DOHH2 (cell line): ENCODE results near the gene SH3D19.

Experiments
- EZH2phosphoT487 ChIP-seq: fragments of 200-600 bp; sonication (generic); IDR thresholded peaks from 2 replicates; pipeline ENCODE4 v1.6.1; 2017; ENCODE audit warnings: borderline replicate concordance, mild to moderate bottlenecking, antibody characterized with exemption, low read length, moderate library complexity, mixed read lengths
- TF ChIP-seq, protein P1 (sequence below): fragments of 200-600 bp; sonication (generic); IDR thresholded peaks from one replicate; pipeline ENCODE4 v1.5.1; 2014; ENCODE audit warnings: antibody characterized with exemption, mild to moderate bottlenecking, low read depth, low read length; ENCODE audit not compliant: poor library complexity, severe bottlenecking

DNA sequence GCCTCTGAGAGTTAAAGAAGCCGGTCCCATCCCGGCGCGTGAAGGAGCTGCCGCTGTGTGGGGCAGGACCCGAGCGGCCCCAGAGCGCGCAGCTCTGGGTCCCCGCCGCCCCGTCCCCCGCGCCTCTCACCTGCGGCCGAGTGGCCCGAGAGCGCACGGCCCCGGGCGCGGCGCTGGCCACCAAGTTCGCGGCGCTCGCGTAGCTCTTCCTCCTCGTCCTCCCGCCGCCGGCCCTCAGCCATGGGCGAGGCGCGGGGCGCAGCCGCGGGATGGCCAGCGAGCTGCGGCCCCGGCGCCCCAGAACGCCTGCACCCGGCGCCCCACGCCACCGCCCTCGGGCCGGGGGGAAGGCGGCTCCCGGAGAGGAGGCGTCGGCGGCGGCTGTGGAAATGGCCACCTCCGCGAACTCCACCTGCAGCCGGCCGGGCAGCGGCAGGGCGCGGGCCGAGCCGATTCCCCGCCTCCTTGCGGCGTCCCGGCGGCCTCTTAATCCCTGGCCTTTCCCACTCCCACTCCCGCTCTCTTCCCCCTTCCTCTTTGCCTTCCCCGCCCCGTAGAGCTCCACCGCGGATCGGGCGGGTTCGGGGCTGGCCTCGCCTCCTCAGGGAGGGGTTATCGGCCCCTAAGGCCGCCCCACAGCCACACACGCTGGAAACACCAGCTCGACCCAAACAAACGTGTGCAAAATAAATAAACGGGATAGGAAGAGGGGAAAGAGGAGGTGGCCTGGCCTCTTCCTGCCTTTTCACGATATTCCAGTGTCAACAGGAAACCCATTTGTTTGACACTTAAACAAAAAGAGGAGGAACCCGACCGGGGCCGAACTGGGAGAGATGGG, at the start of gene SH3D19:
- TF ChIP-seq, protein P1, sequence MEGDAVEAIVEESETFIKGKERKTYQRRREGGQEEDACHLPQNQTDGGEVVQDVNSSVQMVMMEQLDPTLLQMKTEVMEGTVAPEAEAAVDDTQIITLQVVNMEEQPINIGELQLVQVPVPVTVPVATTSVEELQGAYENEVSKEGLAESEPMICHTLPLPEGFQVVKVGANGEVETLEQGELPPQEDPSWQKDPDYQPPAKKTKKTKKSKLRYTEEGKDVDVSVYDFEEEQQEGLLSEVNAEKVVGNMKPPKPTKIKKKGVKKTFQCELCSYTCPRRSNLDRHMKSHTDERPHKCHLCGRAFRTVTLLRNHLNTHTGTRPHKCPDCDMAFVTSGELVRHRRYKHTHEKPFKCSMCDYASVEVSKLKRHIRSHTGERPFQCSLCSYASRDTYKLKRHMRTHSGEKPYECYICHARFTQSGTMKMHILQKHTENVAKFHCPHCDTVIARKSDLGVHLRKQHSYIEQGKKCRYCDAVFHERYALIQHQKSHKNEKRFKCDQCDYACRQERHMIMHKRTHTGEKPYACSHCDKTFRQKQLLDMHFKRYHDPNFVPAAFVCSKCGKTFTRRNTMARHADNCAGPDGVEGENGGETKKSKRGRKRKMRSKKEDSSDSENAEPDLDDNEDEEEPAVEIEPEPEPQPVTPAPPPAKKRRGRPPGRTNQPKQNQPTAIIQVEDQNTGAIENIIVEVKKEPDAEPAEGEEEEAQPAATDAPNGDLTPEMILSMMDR, result no peak
- no peak for TF ChIP-seq EZH2phosphoT487
